Transverse colon (tissue), 4 donors: Measurements from ENCODE around the gene SMARCA2. TPM values are rescaled to one million over a fixed set of nuclear protein-coding genes. Genes with fewer than 3 reads are reported as not detected.
A peak's percentile ranks its signal among the peaks of the same experiment; 100 is the strongest.

Source experiments
- DNase-seq: peaks from one replicate; pipeline ENCODE4 v3.0.0-alpha.2; 2019
- H3K27ac ChIP-seq, 4 donors: fragments of 200-600 bp; sonication (generic); 2 replicates each; pipeline ENCODE4 v1.5.1; 2016 to 2018; ENCODE audit warnings: inconsistent platforms in 4 of 4
- H3K27me3 ChIP-seq: fragments of 200-600 bp; sonication (generic); 2 replicates; pipeline ENCODE4 v1.5.1; 2017; ENCODE audit warnings: inconsistent platforms
- H3K36me3 ChIP-seq, 4 donors: fragments of 200-600 bp; sonication (generic); 2 replicates each; pipeline ENCODE4 v1.5.1; 2017 to 2019; ENCODE audit warnings: inconsistent platforms in 4 of 4
- H3K4me1 ChIP-seq, 4 donors: fragments of 200-600 bp; sonication (generic); 2 replicates each; pipeline ENCODE4 v1.5.1; 2017 to 2020; ENCODE audit warnings: inconsistent platforms in 4 of 4
- H3K4me3 ChIP-seq, 4 donors: fragments of 200-600 bp; sonication (generic); 1 replicate in 1 of 4; 2 replicates in 3 of 4; pipeline versions ENCODE4 v1.5.1 to v1.6.1; 2017 to 2019; ENCODE audit warnings: inconsistent platforms in 4 of 4
- H3K9me3 ChIP-seq, 2 donors: fragments of 200-600 bp; sonication (generic); 2 replicates each; pipeline ENCODE4 v1.5.1; 2017 to 2019; ENCODE audit warnings: inconsistent platforms in 2 of 2
- CTCF ChIP-seq, 5 experiments: fragments of 200-600 bp in 3 of 5; fragments of 450-650 bp in 2 of 5; sonication (generic) in 3 of 5; IDR thresholded peaks; 1 replicate in 2 of 5; 2 replicates in 3 of 5; pipeline ENCODE4 v1.5.1; 2016 to 2017; ENCODE audit warnings: antibody characterized with exemption in 5 of 5, inconsistent platforms in 3 of 5, mild to moderate bottlenecking in 2 of 5, moderate library complexity in 1 of 5
- EP300 ChIP-seq: sonication (generic); formaldehyde crosslinking; IDR thresholded peaks from one replicate; pipeline ENCODE4 v1.6.1; 2017; ENCODE audit warnings: antibody characterized with exemption, low read depth
- POLR2A ChIP-seq: fragments of 450-650 bp; IDR thresholded peaks from one replicate; pipeline ENCODE4 v1.6.1; 2016; ENCODE audit warnings: antibody characterized with exemption, mild to moderate bottlenecking, moderate library complexity
- POLR2AphosphoS5 ChIP-seq, 3 donors: sonication (generic); formaldehyde crosslinking; IDR thresholded peaks; one replicate each; pipeline ENCODE4 v1.6.1; 2016; ENCODE audit warnings: antibody characterized with exemption in 3 of 3
- WGBS, 2 donors: methylation state at CpG; one replicate each; pipeline ENCODE4 v1.1.5; 2018; ENCODE audit warnings: low coverage in 1 of 2; 5-methylcytosine and 5-hydroxymethylcytosine counted together
- in situ Hi-C, 4 donors: fragments of 200-750 bp; cut with MboI; loops; one replicate each; pipeline versions ENCODE4 v1.15.0 to v1.15.1; 2017; ENCODE audit warnings: low sequenced_read_pairs in 3 of 4, low pct_ligation_motif_present in 1 of 4, low pct_unique_long_range_greater_than_20kb in 1 of 4
- intact Hi-C: fragments of 100-400 bp; cut with DNase I; formaldehyde crosslinking; loops from one replicate; pipeline ENCODE4 v1.15.1; 2023; ENCODE audit warnings: low total_unique reads
- total RNA-seq, 4 donors: library from RNA; depleted of rRNA; stranded (reverse); fragments of >200 nt; gene quantifications; one replicate each; pipeline ENCODE4 v1.1.0, GENCODE V29; 2016

SMARCA2 gene
- total RNA-seq, 4 donors from 2014 or later, result 74.8 to 110 (median 92.4) TPM

GRCh38 chr9:2015581-2016407 lies 647 bp downstream of the SMARCA2 start:
- H3K36me3 ChIP-seq, result no peaks in the 10 kb centered on the region
- in situ Hi-C loops, result no loop called here
- DNase-seq, result peak; percentile 61
- H3K4me1 ChIP-seq, result peaks cover 4 to 37% (median 28%) of the 10 kb centered on the region in 4 donors
- peak overlapping the region; percentile 95 to 99 (median 96) for H3K27ac ChIP-seq
- peak in 1 of 5 experiments; percentile 3 for TF ChIP-seq CTCF (IDR thresholded peaks at IDR 0.05)
- TF ChIP-seq POLR2AphosphoS5 (IDR thresholded peaks at IDR 0.05), result peak in 1 of 3 donors; percentile 2
- no peak for TF ChIP-seq EP300
- no peak for TF ChIP-seq POLR2A
- H3K27me3 ChIP-seq, result peaks cover 3% of the 10 kb centered on the region
- peak overlapping the region; percentile 49 to 89 (median 83) for H3K4me3 ChIP-seq
- intact Hi-C loops, result no loop called here
- no peaks in the 10 kb centered on the region for H3K9me3 ChIP-seq
- WGBS, 2 donors, result 0% methylated on average over 18 to 57 of the region's 59 CpGs

GRCh38 chr9:2016408-2017330 lies 1.5 kb downstream of the SMARCA2 start:
- in situ Hi-C loops, result no loop called here
- WGBS, 2 donors, result 0% methylated on average over 50 of the region's 85 CpGs; no CpG with 5 or more reads in 1 of the 2 donors

DNA sequence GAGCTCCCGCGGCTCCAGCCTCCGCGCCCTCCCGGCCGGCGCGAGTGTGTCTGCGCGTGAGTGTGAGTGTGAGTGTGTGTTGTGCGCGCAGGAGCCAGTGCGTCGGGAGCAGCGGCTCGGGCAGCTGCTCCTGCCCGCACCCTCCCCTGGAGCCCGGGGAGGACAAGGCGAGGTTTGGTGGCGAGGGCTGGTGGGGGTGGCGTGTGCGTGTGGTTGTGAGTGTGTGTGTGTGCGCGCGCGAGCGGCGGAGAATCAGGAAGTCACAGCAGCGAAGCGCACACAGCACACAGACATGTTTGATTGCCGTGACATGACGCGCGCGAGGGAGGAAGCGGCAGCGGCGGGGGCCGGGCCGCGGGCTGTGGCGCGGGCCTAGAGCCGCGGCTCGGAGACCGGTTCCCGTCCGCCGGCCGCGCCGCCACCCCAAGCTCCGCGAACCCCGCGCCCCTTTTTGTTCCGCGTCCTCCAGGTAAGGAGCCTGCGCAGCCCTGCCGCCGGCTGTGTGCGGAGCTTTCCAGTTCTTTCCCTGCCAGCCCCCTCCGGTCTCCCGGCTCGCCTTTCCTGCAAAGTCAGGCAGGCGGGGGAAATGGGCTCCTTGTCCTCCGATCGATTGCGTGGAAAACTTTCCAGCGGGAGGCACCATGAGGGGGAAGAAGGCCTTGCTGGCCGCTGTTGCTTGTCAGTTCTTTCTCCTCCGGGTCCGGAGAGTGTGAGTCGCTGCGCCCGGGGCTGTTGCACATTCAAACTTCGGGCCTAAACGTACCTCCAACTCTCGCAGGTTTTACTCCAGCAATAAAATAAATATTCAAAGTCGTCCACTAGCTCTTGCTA lies 2.4 kb downstream of the SMARCA2 start:
- Histone ChIP-seq H3K27me3 (no peaks in the 10 kb centered on the region), H3K4me1 (peaks cover 5 to 52% (median 35%) of the 10 kb centered on the region in 4 donors), H3K36me3 (no peaks in the 10 kb centered on the region), H3K4me3 (peak overlapping the region; percentile 49 to 89 (median 83)), H3K27ac (peak overlapping the region; percentile 95 to 99 (median 96)), H3K9me3 (no peaks in the 10 kb centered on the region)
- intact Hi-C loops, result loop anchor here (1.0 kb wide), 1 partner anchor 37 kb away; no protein-coding TSS in a partner anchor
- 0 to 1% methylated on average over 4 to 55 of the region's 81 CpGs for WGBS, 2 donors
- TF ChIP-seq EP300 (no peak), POLR2A (peak; percentile 82), CTCF (IDR thresholded peaks at IDR 0.05) (no peak), POLR2AphosphoS5 (IDR thresholded peaks at IDR 0.05) (peak; percentile 83 to 89 (median 87))
- peak; percentile 81 for DNase-seq
- in situ Hi-C loops, result no loop called here

More at GRCh38 chr9:2016408-2017330, 1.5 kb downstream of the SMARCA2 start:
- Histone ChIP-seq H3K27me3 (peaks cover 3% of the 10 kb centered on the region), H3K9me3 (no peaks in the 10 kb centered on the region), H3K4me1 (peaks cover 4 to 43% (median 30%) of the 10 kb centered on the region in 4 donors), H3K4me3 (peak overlapping the region; percentile 49 to 89 (median 83)), H3K27ac (peak overlapping the region; percentile 95 to 99 (median 96)), H3K36me3 (no peaks in the 10 kb centered on the region)
- TF ChIP-seq CTCF (IDR thresholded peaks at IDR 0.05), result peak in 2 of 5 experiments; percentile 10 to 34
- no peak for TF ChIP-seq EP300
- TF ChIP-seq POLR2A, result peak; percentile 85
- peak; percentile 89 to 95 (median 92) for TF ChIP-seq POLR2AphosphoS5 (IDR thresholded peaks at IDR 0.05)
- DNase-seq, result peak; percentile 85
- intact Hi-C loops, result loop anchor here (1.0 kb wide), 1 partner anchor 38 kb away; no protein-coding TSS in a partner anchor
